Effector CD8-positive, alpha-beta T cell (primary cell): ENCODE data around the gene OR10V1.
A peak's percentile ranks its signal among the peaks of the same experiment; 100 is the strongest.

ENCODE experiments used
- DNase-seq: peaks from one replicate; lab custom pipeline; 2025; lab: John Stamatoyannopoulos, UW
- total RNA-seq, 4 experiments: gene quantifications; one replicate each; lab custom pipeline; 2026; lab: John Stamatoyannopoulos, UW

Gene OR10V1
- 0 reads per million in 4 experiments for total RNA-seq

DNA sequence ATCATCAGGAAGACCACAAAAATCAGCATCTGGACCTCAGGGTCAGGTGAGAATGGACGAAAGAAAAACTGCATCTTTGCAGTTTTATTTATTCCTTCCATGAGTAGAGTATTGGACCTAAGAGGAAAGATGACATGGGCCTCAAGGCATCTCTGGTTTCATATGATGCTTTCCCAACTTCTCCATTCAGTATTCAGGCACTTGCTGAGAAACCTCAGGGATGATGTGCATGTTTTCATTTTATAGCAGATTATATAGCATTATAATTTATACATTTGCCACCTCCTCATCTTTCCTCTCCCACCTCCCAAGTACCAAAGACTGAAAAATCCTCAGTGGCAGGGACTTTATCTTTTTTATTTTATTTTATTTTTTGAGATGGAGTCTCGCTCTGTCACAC is at the start of gene OR10V1:
TSS of gene OR10V1 (minus strand) at position 101 of the 400 bp plus-strand sequence. CDS start at position 101, 0 bp downstream.
- DNase-seq = no peak

- DNase-seq = no peak
Observed at GRCh38 chr11:59761993-59762392, 48.3 kb upstream of the OR10V1 start.

GRCh38 chr11:59760771-59761170 is 47.1 kb upstream of the OR10V1 start:
- DNase-seq = no peak

- DNase-seq = no peak
Observed at GRCh38 chr11:59759900-59760299, 46.3 kb upstream of the OR10V1 start.

DNA sequence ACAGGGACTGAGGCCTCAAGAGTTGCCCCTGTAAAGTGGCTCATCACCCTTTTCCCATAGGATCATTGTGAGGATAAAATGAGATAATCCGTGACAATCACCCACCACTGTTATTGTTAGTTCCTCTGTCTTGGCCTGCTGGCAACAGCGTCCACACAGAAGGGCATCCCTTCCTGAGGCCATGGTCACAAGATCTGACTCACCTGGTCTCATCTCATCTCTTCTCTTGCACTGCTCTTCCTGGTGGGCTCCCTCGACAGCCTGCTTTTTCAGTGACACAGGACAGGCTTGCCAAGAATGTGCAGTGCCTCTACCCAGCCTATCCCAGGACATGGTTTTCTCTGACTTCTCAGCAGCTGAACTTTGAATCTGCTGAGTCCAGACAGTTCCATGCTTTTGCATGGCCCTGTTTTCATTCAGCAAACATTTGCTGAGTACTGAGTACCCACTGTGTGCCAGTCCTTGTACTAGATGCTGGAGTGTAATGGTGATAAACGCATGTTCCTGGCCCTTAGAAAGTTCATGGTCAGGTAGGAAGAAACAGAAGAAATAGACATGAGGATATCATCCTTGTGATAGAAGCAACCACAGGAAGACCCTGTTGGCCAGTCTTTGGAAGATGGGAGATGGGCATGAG is 44.9 kb upstream of the OR10V1 start:
- DNase-seq = no peak

- DNase-seq = no peak
Observed at GRCh38 chr11:59756845-59757244, 43.2 kb upstream of the OR10V1 start.

GRCh38 chr11:59756558-59756840 is 42.9 kb upstream of the OR10V1 start:
- no peak for DNase-seq

DNA sequence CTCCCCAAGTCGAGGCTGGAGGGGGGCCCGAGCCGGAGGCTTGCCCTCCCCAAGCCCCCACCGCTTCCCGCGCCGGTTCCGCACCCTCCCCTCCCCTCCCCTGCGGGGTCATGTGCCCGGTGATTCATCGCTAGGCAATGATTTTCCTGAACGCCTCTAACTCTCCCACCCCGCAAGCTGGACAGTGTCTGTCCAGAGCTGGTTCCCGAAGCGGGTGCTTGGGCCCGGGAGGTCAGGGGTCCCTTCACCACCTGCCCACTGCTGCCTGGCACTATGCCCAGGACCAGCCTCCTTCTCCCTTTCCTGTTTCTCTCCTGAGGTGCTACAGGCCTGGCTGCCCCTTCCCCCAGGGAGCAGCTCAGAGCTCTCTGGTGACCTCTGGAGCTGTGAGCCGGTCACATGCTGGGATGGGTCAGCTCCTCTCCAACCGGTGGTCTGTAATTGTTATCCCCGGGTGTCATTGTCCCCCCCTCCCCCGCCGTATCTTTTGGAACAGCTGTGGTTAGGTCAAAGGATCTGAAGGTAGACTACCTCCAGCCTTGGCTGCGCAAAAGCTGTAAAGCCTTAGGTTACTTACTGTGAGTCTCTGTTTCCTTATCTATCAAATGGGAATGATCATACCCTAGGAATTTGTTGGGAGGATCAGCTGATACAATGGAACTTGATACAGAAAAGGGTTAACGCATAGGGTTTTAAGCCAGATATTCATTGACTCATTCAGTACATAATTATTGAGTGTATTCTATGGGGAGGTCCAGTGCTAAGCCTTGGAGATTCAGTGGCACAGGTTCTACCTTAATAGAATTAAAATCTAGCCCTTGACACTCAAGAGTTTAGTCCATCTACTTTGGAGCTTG is 42.3 kb upstream of the OR10V1 start:
- DNase-seq = peak; percentile 10

GRCh38 chr11:59754859-59755700 is 41.4 kb upstream of the OR10V1 start, which contains the start of gene STX3:
Gene STX3 (plus strand): TSS chr11:59755376. CDS start chr11:59755606, 230 bp downstream.
- DNase-seq = peak; percentile 59

GRCh38 chr11:59754494-59754858 is 40.8 kb upstream of the OR10V1 start:
- no peak for DNase-seq

DNA sequence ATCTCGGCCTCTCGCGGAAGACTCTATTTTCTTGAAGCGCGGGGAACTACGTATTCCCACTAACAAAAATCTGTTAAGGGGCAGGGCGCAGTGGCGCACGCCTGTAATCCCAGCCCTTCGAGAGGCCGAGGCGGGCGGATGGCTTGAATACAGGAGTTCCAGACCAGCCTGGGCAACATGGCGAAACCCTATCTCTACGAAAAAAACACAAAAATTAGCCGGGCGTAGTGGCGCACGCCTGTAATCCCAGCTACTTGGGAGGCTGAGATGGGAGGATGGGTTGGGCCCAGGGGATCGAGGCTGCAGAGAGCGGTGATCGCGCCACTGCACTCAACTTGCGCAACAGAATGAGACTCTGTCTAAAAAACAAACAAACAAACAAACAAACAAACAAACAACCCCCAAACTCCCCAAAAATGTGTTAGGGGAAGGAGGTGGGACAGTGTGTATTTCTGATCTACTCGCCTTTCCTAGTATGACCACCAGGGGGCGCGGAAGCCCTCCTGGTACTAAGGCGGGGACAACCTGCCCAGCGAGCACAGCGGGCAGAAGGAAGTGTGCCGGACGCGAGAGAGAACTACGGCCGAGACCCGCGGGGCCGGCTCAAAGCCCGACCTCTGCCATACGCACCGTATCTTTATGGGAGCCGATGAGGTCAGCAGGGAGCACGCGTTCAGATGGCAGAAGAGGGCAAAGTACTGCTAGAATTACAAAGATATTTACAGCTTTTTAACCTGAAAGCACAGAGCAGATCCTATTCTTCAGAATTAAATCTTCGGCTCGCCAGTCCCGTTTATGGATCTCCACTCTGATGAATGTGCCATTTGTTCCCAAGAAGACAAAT is 40.2 kb upstream of the OR10V1 start:
- DNase-seq = peak; percentile 79

GRCh38 chr11:59746111-59746510 is 32.5 kb upstream of the OR10V1 start:
- DNase-seq = no peak

GRCh38 chr11:59730896-59731565 is 17.4 kb upstream of the OR10V1 start:
- DNase-seq = no peak

DNA sequence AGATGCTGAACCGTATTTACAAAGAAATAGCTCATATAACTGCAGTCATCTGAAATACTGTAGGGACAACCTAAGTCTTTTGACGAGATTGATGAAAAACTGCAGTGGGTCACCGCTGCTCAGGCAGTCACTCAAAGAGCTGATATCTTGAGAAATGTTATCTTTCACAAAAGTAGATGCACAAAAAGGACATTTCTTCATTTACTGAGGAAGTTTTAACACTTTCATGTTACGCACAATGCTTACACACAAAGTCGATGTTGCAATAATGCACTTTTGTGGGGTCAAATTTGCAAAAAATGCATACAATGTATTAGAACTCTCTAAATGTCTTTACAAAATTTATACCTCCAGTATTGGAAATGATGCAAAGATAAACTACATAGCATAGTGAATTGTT is 16.2 kb upstream of the OR10V1 start:
- DNase-seq = no peak

GRCh38 chr11:59728913-59729312 is 15.3 kb upstream of the OR10V1 start:
- no peak for DNase-seq

GRCh38 chr11:59728154-59728553 is 14.5 kb upstream of the OR10V1 start:
- DNase-seq = no peak

DNA sequence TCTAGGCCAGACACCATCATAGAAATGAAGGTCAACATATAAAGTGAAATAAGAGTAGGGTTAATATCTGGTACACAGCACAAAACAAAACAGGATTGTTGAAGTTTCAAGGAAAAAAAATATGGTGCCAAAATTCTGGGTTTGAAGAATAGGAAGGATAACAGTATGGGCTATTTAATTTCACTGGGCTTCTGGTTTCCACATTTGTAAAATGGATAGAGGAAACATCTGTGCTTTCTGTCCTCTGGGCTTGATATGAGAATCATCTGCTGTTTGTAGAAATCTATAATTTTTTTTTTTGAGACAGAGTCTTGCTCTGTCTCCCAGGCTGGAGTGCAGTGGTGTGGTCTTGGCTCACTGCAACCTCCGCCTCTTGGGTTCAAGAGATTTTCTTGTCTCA is 13.8 kb upstream of the OR10V1 start:
- DNase-seq = no peak

DNA sequence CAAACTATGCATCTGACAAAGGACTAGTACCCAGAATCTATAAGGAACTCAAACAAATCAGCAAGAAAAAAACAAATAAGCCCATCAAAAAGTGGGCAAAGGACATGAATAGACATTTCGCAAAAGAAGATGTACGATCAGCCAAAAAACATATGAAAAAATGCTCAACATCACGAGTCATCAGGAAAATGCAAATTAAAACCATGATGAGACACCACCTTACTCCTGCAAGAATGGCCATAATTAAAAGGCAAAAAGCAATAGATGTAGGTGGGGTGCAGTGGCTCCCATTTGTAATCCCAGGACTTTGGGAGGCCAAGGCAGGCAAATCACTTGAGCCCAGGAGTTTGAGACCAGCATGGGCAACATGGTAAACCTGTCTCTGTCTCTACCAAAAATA is 10.4 kb upstream of the OR10V1 start:
- no peak for DNase-seq

DNA sequence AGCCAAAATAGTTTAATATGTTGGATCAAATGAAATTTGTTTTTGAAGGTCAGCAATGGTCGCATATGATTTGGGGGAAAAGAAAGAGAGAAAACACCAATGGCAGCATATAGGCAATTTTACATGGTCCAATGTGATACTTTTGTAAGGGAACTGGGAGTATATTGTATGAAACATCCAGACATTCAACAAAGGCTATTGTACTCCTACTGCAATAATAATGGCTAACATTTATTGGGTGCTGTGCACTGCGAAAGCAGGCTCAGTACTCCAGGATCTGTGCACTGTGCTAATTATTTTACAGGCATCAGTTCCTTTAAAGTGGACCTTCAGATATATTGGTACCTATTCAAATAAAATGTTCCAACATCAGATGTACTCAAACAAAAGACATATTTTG is 5.9 kb upstream of the OR10V1 start:
- DNase-seq = no peak

DNA sequence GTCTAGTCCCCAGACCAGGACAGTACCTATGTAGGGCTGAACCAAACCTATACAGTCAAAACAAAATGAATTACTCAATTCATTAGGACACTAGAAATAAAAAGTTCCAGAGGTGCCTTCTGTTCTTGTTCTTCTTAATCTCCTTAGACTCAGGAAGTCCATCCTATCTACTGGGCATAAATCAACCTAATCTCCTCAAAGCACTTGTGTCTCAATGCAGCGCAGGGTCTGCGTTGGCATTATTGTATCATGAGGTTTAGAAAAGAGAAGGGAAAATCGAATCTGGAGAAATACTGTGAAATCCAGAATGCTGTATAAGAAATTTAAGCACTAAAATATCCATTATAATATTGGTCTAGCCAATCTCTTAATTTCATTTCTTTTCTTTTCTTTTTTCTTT is 2.4 kb upstream of the OR10V1 start:
- DNase-seq = no peak
